ENCODE data around the gene HDAC9.

The HDAC9 gene

DNA sequence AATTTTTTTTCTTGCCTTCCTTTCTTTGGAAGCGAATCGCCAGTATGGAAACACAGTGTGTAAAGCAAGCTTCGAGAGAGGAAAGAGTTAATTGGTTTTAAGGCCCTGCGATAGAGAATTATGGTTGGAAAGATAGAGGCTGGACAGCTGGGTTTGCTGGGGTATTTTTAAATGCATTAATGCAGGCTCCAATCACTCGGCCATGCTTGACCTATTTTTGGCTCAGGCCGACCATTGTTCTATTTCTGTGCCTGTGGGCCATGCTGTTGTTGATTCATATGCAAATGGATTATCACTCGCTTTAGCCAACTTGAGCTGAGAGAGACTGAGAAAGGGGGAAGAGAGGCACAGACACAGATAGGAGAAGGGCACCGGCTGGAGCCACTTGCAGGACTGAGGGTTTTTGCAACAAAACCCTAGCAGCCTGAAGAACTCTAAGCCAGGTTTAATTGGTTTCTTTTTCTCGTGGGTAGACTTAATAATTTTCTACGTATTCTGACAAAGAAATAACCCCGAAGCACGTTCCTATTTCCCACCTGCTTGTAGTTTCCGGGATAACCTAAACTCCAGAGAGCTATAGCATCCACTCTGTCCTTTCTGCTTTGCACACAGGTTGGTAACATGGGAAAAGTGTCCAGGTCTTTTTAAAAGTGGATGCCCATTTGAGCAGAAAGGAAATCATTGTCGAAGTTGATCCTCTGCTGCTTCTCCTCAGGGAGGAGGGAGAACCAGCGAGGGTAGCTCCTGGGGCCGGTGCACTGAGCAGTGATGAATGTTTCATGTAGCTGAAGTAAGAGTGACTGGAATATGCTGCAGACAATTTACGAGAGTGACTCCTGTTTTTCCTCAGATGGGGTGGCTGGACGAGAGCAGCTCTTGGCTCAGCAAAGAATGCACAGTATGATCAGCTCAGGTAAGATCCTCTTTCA, at the start of gene HDAC9:
TSS of gene HDAC9 (plus strand) at position 338 of the 929 bp plus-strand sequence. CDS start at position 892, 554 bp downstream.
- TF ChIP-seq CTCF (conservative IDR thresholded peaks at IDR 0.05; ENCODE audit: low read depth, low read length): no peak
- Histone ChIP-seq H3K27ac (peak within 1 kb of the TSS; percentile 96), H3K9ac (peak within 1 kb of the TSS; percentile 84)

DNA sequence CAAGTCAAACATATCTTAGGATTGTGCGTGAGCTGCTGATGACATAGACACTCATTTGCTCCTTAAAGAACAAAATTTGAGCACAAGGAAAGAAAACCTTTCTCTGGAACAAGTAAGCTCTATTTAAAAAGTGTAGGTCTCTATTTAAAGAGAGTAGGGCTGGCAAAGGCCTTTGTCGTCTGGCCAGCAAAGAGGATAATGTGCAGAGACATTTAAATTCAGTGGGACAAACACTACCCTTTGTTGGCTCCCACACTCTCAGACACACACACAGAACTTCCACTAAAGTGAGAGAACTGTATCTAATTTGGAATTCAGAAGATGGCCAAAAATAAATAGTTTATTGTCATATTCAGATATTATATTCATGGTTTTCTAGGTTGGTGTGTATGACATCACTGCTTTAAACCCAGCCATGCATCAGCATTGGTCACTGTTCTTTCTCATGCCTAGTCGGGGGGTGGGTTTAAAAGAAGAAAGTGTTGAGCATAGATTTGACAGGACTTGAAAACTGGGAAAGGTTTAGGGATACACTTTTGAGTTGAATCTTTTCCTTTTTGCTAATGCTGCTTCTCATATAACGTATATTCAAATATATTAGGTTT, 49.5 kb upstream of the HDAC9 start:
- Histone ChIP-seq H3K4me1 (ENCODE audit: low read depth, poor library complexity, severe bottlenecking) (no peaks in the 10 kb centered on the region), H3K4me2 (no peak overlapping the region), H4K20me1 (ENCODE audit: insufficient read depth) (no peaks in the 10 kb centered on the region), H3K9ac (no peak overlapping the region), H2AFZ (ENCODE audit: low read depth) (no peak overlapping the region), H3K79me2 (ENCODE audit: insufficient read depth, low read depth) (no peaks in the 10 kb centered on the region), H3K27ac (no peak overlapping the region), H3K36me3 (ENCODE audit: insufficient read depth) (no peaks in the 10 kb centered on the region), H3K27me3 (ENCODE audit: insufficient read depth, low read depth) (no peaks in the 10 kb centered on the region), H3K4me3 (IDR thresholded peaks at IDR 0.05; ENCODE audit: insufficient read depth, low read depth, low read length) (no peak overlapping the region)
- no peak for TF ChIP-seq CTCF (conservative IDR thresholded peaks at IDR 0.05; ENCODE audit: low read depth, low read length)

More for the DNA sequence above, at the start of gene HDAC9:
- peaks cover 48% of the 10 kb centered on the region for H3K79me2 ChIP-seq (ENCODE audit: insufficient read depth, low read depth)
- H2AFZ ChIP-seq (ENCODE audit: low read depth): peak within 1 kb of the TSS; percentile 80
- no peaks in the 10 kb centered on the region for H3K36me3 ChIP-seq (ENCODE audit: insufficient read depth)
- H4K20me1 ChIP-seq (ENCODE audit: insufficient read depth): no peaks in the 10 kb centered on the region
- peaks cover 53% of the 10 kb centered on the region for H3K4me1 ChIP-seq (ENCODE audit: low read depth, poor library complexity, severe bottlenecking)
- H3K27me3 ChIP-seq (ENCODE audit: insufficient read depth, low read depth): no peaks in the 10 kb centered on the region
- H3K4me2 ChIP-seq: peak within 1 kb of the TSS; percentile 85
- H3K4me3 ChIP-seq (IDR thresholded peaks at IDR 0.05; ENCODE audit: insufficient read depth, low read depth, low read length): peak within 1 kb of the TSS; percentile 34

DNA sequence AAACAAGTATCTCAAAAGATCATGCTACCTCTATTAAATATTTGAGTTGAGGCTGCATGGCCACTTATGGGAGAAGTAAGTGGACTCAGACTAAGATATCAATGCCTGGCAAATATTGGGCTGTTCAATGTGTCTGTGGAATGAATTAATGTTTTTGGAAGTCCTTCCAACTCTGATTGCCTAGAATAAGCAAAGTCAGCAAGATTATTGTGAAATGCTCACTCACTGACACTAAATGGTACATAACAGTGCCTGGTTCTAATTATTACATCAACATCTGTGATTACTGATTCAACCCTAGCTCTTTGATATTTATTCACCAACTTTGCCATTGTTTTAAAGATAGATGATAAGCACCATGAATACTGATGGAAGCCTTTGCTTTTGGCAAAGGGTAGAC, 45.5 kb upstream of the HDAC9 start:
- no peak for TF ChIP-seq CTCF (conservative IDR thresholded peaks at IDR 0.05; ENCODE audit: low read depth, low read length)

DNA sequence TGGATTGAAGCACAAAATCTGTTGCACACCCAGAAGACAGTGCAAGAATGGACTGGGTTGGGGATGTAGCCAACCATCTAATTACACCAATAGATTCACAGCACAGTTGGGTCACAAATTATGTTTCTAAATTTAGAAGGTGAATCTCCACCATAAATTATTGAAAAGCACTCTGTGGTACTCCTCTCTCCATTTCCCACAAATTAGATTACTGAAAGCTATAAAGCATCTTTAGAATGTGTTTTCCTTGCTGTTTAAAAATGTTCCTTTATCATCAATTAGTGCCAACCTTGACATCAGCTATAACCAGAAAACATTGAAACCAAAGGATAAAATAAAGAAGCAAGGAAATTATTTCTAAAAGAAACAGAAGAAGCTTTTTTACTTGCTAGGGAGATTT, 39.9 kb upstream of the HDAC9 start:
- no peaks in the 10 kb centered on the region for H3K4me1 ChIP-seq (ENCODE audit: low read depth, poor library complexity, severe bottlenecking)
- no peaks in the 10 kb centered on the region for H3K27me3 ChIP-seq (ENCODE audit: insufficient read depth, low read depth)
- no peak for TF ChIP-seq CTCF (conservative IDR thresholded peaks at IDR 0.05; ENCODE audit: low read depth, low read length)
- no peaks in the 10 kb centered on the region for H3K36me3 ChIP-seq (ENCODE audit: insufficient read depth)
- H4K20me1 ChIP-seq (ENCODE audit: insufficient read depth): no peaks in the 10 kb centered on the region
- no peak overlapping the region for H2AFZ ChIP-seq (ENCODE audit: low read depth)
- no peak overlapping the region for H3K4me3 ChIP-seq (IDR thresholded peaks at IDR 0.05; ENCODE audit: insufficient read depth, low read depth, low read length)
- H3K4me2 ChIP-seq: no peak overlapping the region
- H3K9ac ChIP-seq: no peak overlapping the region
- H3K27ac ChIP-seq: no peak overlapping the region
- no peaks in the 10 kb centered on the region for H3K79me2 ChIP-seq (ENCODE audit: insufficient read depth, low read depth)

More for the DNA sequence above, 45.5 kb upstream of the HDAC9 start:
- Histone ChIP-seq H3K4me1 (ENCODE audit: low read depth, poor library complexity, severe bottlenecking) (no peaks in the 10 kb centered on the region), H3K27me3 (ENCODE audit: insufficient read depth, low read depth) (no peaks in the 10 kb centered on the region), H3K27ac (no peak overlapping the region), H4K20me1 (ENCODE audit: insufficient read depth) (no peaks in the 10 kb centered on the region), H3K4me2 (no peak overlapping the region), H3K9ac (no peak overlapping the region), H3K4me3 (IDR thresholded peaks at IDR 0.05; ENCODE audit: insufficient read depth, low read depth, low read length) (no peak overlapping the region), H3K36me3 (ENCODE audit: insufficient read depth) (no peaks in the 10 kb centered on the region), H3K79me2 (ENCODE audit: insufficient read depth, low read depth) (no peaks in the 10 kb centered on the region), H2AFZ (ENCODE audit: low read depth) (no peak overlapping the region)
